DND-41 (cell line): ENCODE measurements around the gene WAC.
"Not testable (repeated sequence)": the region's sequence is repeated elsewhere in the genome, so short reads cannot be mapped to it uniquely, and the experiment has no call there.

ENCODE experiments used
- ATAC-seq: fragments of 200-7000 bp; cut with Tn5 transposase; 3 replicates; pipeline ENCODE4 v1.9.1; 2021; ENCODE audit warnings: low read depth; ENCODE audit not compliant: insufficient read depth
- DNase-seq: peaks from one replicate; pipeline ENCODE4 v3.0.0-alpha.2; 2020
- H2AFZ ChIP-seq: 2 replicates; pipeline ENCODE4 v1.6.0; 2012; ENCODE audit warnings: low read depth, low read length
- H3K27ac ChIP-seq: 2 replicates; pipeline ENCODE4 v1.5.1; 2012; ENCODE audit warnings: low read length, inconsistent platforms
- H3K27me3 ChIP-seq: fragments of 200-600 bp; sonication (generic); 2 replicates; pipeline ENCODE4 v1.6.0; 2012; ENCODE audit warnings: low read length, mild to moderate bottlenecking, inconsistent platforms; ENCODE audit not compliant: insufficient read depth, poor library complexity
- H3K36me3 ChIP-seq: 2 replicates; pipeline ENCODE4 v1.5.1; 2012; ENCODE audit warnings: low read length, inconsistent platforms; ENCODE audit not compliant: insufficient read depth
- H3K4me1 ChIP-seq: 2 replicates; pipeline ENCODE4 v1.5.1; 2012; ENCODE audit warnings: mild to moderate bottlenecking, low read length; ENCODE audit not compliant: insufficient read depth
- H3K4me2 ChIP-seq: 2 replicates; pipeline ENCODE4 v1.6.0; 2012; ENCODE audit warnings: mild to moderate bottlenecking, moderate library complexity, low read length, inconsistent platforms; ENCODE audit not compliant: insufficient read depth
- H3K4me3 ChIP-seq, 2 experiments: fragments of 200-600 bp in 1 of 2; shearing (Covaris generic) in 1 of 2; 2 replicates each; pipeline ENCODE4 v1.5.1; 2012 to 2016; ENCODE audit warnings: inconsistent platforms in 2 of 2, low read length in 2 of 2, mild to moderate bottlenecking in 2 of 2, low read depth in 1 of 2, moderate library complexity in 1 of 2
- H3K79me2 ChIP-seq: 2 replicates; pipeline ENCODE4 v1.6.0; 2012; ENCODE audit warnings: low read length, inconsistent platforms; ENCODE audit not compliant: insufficient read depth
- H3K9ac ChIP-seq: 2 replicates; pipeline ENCODE4 v1.6.0; 2012; ENCODE audit warnings: low read depth, mild to moderate bottlenecking, inconsistent platforms, low read length, moderate library complexity
- H3K9me3 ChIP-seq: 2 replicates; pipeline ENCODE4 v1.5.1; 2012; ENCODE audit warnings: low read length, moderate library complexity, mild to moderate bottlenecking, inconsistent platforms; ENCODE audit not compliant: insufficient read depth, severe bottlenecking
- H4K20me1 ChIP-seq: 2 replicates; pipeline ENCODE4 v1.6.0; 2012; ENCODE audit warnings: low read length; ENCODE audit not compliant: insufficient read depth
- EZH2 ChIP-seq: IDR thresholded peaks from 3 replicates; pipeline ENCODE4 v1.6.1; 2012; ENCODE audit warnings: borderline replicate concordance, low read depth, mild to moderate bottlenecking, moderate library complexity, low read length, inconsistent platforms; ENCODE audit not compliant: severe bottlenecking
- TF ChIP-seq, protein P1 (sequence below): IDR thresholded peaks from 2 replicates; pipeline ENCODE4 v1.5.1; 2012; ENCODE audit warnings: borderline replicate concordance, low read length, moderate library complexity, mild to moderate bottlenecking; ENCODE audit not compliant: poor library complexity, severe bottlenecking; ENCODE audit errors: extremely low read depth

WAC gene

DNA sequence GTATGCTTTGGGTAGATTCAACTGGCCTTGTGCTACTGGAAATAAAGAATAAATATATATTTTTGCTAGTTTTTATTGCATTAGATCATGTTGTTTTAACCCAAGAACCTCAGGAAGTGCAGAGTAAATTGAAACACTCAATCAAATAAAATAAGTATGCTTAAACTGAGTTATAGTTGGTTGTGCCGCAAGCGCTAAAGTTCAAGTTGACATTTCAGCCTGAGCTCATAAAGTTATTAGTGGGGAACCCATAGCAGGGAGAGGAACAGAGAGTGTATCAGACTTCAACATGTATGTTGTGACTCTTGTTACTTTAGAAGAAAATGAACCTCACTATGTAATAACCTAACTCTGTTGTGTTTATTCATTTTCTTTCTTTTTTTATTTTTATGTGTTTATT, 119.2 kb downstream of the WAC start:
- TF ChIP-seq, protein P1, sequence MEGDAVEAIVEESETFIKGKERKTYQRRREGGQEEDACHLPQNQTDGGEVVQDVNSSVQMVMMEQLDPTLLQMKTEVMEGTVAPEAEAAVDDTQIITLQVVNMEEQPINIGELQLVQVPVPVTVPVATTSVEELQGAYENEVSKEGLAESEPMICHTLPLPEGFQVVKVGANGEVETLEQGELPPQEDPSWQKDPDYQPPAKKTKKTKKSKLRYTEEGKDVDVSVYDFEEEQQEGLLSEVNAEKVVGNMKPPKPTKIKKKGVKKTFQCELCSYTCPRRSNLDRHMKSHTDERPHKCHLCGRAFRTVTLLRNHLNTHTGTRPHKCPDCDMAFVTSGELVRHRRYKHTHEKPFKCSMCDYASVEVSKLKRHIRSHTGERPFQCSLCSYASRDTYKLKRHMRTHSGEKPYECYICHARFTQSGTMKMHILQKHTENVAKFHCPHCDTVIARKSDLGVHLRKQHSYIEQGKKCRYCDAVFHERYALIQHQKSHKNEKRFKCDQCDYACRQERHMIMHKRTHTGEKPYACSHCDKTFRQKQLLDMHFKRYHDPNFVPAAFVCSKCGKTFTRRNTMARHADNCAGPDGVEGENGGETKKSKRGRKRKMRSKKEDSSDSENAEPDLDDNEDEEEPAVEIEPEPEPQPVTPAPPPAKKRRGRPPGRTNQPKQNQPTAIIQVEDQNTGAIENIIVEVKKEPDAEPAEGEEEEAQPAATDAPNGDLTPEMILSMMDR: no peak
- no peak for TF ChIP-seq EZH2
- DNase-seq: no peak
- no peaks in the 10 kb centered on the region for H3K4me1 ChIP-seq
- H3K79me2 ChIP-seq: no peaks in the 10 kb centered on the region
- no peak overlapping the region for H3K4me2 ChIP-seq
- H3K4me3 ChIP-seq: no peak overlapping the region
- no peaks in the 10 kb centered on the region for H3K36me3 ChIP-seq
- H2AFZ ChIP-seq: no peak overlapping the region
- no peaks in the 10 kb centered on the region for H3K27me3 ChIP-seq
- ATAC-seq: no peak
- no peak overlapping the region for H3K9ac ChIP-seq
- no peaks in the 10 kb centered on the region for H4K20me1 ChIP-seq
- no peak overlapping the region for H3K27ac ChIP-seq
- no peaks in the 10 kb centered on the region for H3K9me3 ChIP-seq

DNA sequence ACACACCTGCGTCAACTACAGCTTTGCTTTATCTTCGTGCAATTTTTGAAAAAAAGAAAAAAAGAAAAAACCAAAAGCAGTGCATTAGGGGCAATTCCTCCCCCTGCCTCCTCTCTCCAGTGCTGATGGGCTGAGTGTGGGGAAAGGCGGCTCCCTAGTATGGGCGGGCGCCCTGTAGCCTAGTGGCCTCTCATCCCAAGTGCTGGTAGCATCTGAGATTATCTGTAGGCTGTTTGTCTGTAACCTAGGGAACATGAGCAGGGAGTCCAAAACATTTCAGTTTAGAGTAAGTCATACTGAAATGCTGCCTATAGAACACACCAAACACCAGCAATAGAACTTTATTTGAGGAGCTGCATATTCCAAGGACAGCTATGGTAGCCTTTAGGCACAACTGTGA, 119.8 kb downstream of the WAC start:
- DNase-seq (no peak), ATAC-seq (no peak)
- H3K9me3 ChIP-seq: no peaks in the 10 kb centered on the region
- no peak overlapping the region for H3K27ac ChIP-seq
- H3K4me2 ChIP-seq: no peak overlapping the region
- H3K27me3 ChIP-seq: no peaks in the 10 kb centered on the region
- H3K4me1 ChIP-seq: no peaks in the 10 kb centered on the region
- H3K79me2 ChIP-seq: no peaks in the 10 kb centered on the region
- H3K9ac ChIP-seq: no peak overlapping the region
- H4K20me1 ChIP-seq: no peaks in the 10 kb centered on the region
- H3K4me3 ChIP-seq: no peak overlapping the region
- no peak for TF ChIP-seq EZH2
- TF ChIP-seq, protein P1: no peak
- no peaks in the 10 kb centered on the region for H3K36me3 ChIP-seq
- no peak overlapping the region for H2AFZ ChIP-seq

DNA sequence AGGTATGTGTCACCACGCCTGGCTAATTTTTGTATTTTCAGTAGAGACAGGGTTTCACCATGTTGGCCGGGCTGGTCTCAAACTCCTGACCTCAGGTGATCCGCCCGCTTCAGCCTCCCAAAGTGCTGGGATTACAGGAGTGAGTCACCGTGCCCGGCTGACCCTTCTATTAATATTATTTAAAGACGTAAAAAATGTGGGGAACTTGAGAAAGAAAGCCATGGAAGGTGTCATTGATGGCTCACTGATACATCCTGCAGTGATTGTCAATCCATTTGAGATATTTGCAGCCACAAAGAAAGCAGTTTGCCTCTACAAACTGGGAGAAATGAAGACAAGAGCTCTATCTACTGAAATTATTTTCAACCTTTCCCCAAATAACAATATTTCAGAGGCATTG, 125.9 kb downstream of the WAC start:
- not testable (repeated sequence) for H3K4me1 ChIP-seq, H3K9me3 ChIP-seq, H3K27me3 ChIP-seq, H3K27ac ChIP-seq, ATAC-seq, H3K36me3 ChIP-seq, H2AFZ ChIP-seq, H4K20me1 ChIP-seq, H3K79me2 ChIP-seq, H3K4me2 ChIP-seq, H3K4me3 ChIP-seq, H3K9ac ChIP-seq, DNase-seq

DNA sequence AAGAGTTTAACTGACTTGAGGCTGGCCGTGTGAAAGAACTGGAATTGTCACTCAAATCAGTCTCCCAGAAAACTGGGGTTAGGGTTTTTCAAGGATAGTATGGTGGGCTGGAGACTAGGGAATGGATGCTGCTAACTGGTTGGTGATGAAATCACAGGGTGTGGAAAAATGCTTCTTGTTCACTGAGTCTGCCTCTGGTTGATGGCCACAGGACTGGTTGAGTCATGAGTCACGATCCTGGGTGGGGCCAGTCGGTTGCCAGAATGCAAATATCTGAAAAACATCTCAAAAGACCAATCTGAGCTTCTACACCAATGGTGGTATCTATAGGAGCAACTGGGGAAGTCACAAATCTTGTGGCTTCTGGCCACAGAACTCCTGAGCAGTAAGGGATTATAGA, 128.1 kb downstream of the WAC start:
- no peak for ATAC-seq
- TF ChIP-seq EZH2: no peak
- TF ChIP-seq, protein P1: no peak
- H2AFZ ChIP-seq: no peak overlapping the region
- no peaks in the 10 kb centered on the region for H3K79me2 ChIP-seq
- no peaks in the 10 kb centered on the region for H3K27me3 ChIP-seq
- no peaks in the 10 kb centered on the region for H3K9me3 ChIP-seq
- no peak overlapping the region for H3K9ac ChIP-seq
- H3K4me2 ChIP-seq: no peak overlapping the region
- H4K20me1 ChIP-seq: no peaks in the 10 kb centered on the region
- DNase-seq: no peak
- no peaks in the 10 kb centered on the region for H3K4me1 ChIP-seq
- no peak overlapping the region for H3K27ac ChIP-seq
- no peaks in the 10 kb centered on the region for H3K36me3 ChIP-seq
- no peak overlapping the region for H3K4me3 ChIP-seq
